Astrocyte (in vitro differentiated cells and primary cell): ENCODE data around the gene ETV7. TPM values are rescaled to one million over a fixed set of nuclear protein-coding genes. Genes with fewer than 3 reads are reported as not detected.

ENCODE experiments used
- DNase-seq: peaks from one replicate; pipeline ENCODE4 v3.0.0-alpha.2; 2010; ENCODE audit warnings: low read depth
- FAIRE-seq: peaks from 2 replicates; lab custom pipeline; 2011; peaks lifted over from hg19 to GRCh38; lab: Jason Lieb, UNC
- H2AFZ ChIP-seq: 2 replicates; pipeline ENCODE4 v1.6.0; 2012; ENCODE audit warnings: low read depth, low read length, inconsistent platforms
- H3K27ac ChIP-seq: 2 replicates; pipeline ENCODE4 v1.5.1; 2011; ENCODE audit warnings: low read depth, low read length, inconsistent platforms
- H3K27me3 ChIP-seq: 2 replicates; pipeline ENCODE4 v1.6.0; 2011; ENCODE audit warnings: low read length, inconsistent platforms; ENCODE audit not compliant: insufficient read depth
- H3K36me3 ChIP-seq: 2 replicates; pipeline ENCODE4 v1.5.1; 2011; ENCODE audit warnings: low read length, inconsistent platforms; ENCODE audit not compliant: insufficient read depth
- H3K4me1 ChIP-seq: 2 replicates; pipeline ENCODE4 v1.5.1; 2011; ENCODE audit warnings: low read length, inconsistent platforms; ENCODE audit not compliant: insufficient read depth
- H3K4me2 ChIP-seq: 2 replicates; pipeline ENCODE4 v1.6.0; 2012; ENCODE audit warnings: low read length, inconsistent platforms
- H3K4me3 ChIP-seq: 2 replicates; pipeline ENCODE4 v1.5.1; 2011; ENCODE audit warnings: low read depth, mild to moderate bottlenecking, low read length, inconsistent platforms; ENCODE audit not compliant: insufficient read depth
- H3K79me2 ChIP-seq: 2 replicates; pipeline ENCODE4 v1.6.0; 2012; ENCODE audit warnings: mild to moderate bottlenecking, low read length, inconsistent platforms; ENCODE audit not compliant: insufficient read depth
- H3K9ac ChIP-seq: 2 replicates; pipeline ENCODE4 v1.6.0; 2012; ENCODE audit warnings: mild to moderate bottlenecking, low read length, inconsistent platforms
- H3K9me3 ChIP-seq: 2 replicates; pipeline ENCODE4 v1.5.1; 2012; ENCODE audit warnings: low read depth, mild to moderate bottlenecking, low read length, inconsistent platforms; ENCODE audit not compliant: insufficient read depth
- H4K20me1 ChIP-seq: 2 replicates; pipeline ENCODE4 v1.6.0; 2012; ENCODE audit warnings: low read length, inconsistent platforms; ENCODE audit not compliant: insufficient read depth
- H3K27ac Mint-ChIP-seq: one replicate; pipeline ENCODE4 v1.8.0; 2021; ENCODE audit warnings: mild to moderate bottlenecking, mixed read lengths; ENCODE audit not compliant: unreplicated experiment
- H3K27me3 Mint-ChIP-seq: one replicate; pipeline ENCODE4 v1.8.0; 2021; ENCODE audit warnings: low read depth, mixed read lengths; ENCODE audit not compliant: unreplicated experiment
- H3K36me3 Mint-ChIP-seq: one replicate; pipeline ENCODE4 v1.8.0; 2021; ENCODE audit warnings: low read depth, mixed read lengths; ENCODE audit not compliant: unreplicated experiment
- H3K4me1 Mint-ChIP-seq: one replicate; pipeline ENCODE4 v1.8.0; 2021; ENCODE audit warnings: low read depth, mixed read lengths; ENCODE audit not compliant: unreplicated experiment
- H3K4me3 Mint-ChIP-seq: one replicate; pipeline ENCODE4 v1.8.0; 2021; ENCODE audit warnings: mild to moderate bottlenecking, moderate library complexity, mixed read lengths; ENCODE audit not compliant: unreplicated experiment
- H3K9me3 Mint-ChIP-seq: one replicate; pipeline ENCODE4 v1.8.0; 2021; ENCODE audit warnings: mild to moderate bottlenecking, mixed read lengths; ENCODE audit not compliant: unreplicated experiment
- CTCF ChIP-seq: IDR thresholded peaks from 2 replicates; pipeline ENCODE4 v1.5.1; 2011; ENCODE audit warnings: low read depth, mild to moderate bottlenecking, inconsistent platforms, low read length, moderate library complexity; ENCODE audit not compliant: insufficient read depth
- EZH2 ChIP-seq: IDR thresholded peaks from 2 replicates; pipeline ENCODE4 v1.6.1; 2012; ENCODE audit warnings: mild to moderate bottlenecking, low read length, inconsistent platforms; ENCODE audit not compliant: insufficient read depth
- total RNA-seq: library from RNA; stranded (reverse); gene quantifications from 2 replicates; pipeline ENCODE4 v1.2.1, GENCODE V29; 2021

The ETV7 gene
- total RNA-seq, 1 donor from 2014 or later, result 2.4 TPM

GRCh38 chr6:36404164-36404563, 16.7 kb upstream of the ETV7 start:
- DNase-seq (no peak), FAIRE-seq (no peak)
- H3K4me2 ChIP-seq, result no peak overlapping the region
- Mint-ChIP-seq H3K9me3 (peaks cover 4% of the 10 kb centered on the region), H3K4me1 (peaks cover 5% of the 10 kb centered on the region), H3K27me3 (peaks cover 10% of the 10 kb centered on the region), H3K4me3 (no peak overlapping the region), H3K36me3 (no peaks in the 10 kb centered on the region), H3K27ac (no peak overlapping the region)
- H3K4me3 ChIP-seq, result no peak overlapping the region
- H3K79me2 ChIP-seq, result no peaks in the 10 kb centered on the region
- H3K9ac ChIP-seq, result no peak overlapping the region
- H3K27ac ChIP-seq, result no peak overlapping the region
- H3K9me3 ChIP-seq, result no peaks in the 10 kb centered on the region
- TF ChIP-seq EZH2 (no peak), CTCF (no peak)
- H3K36me3 ChIP-seq, result no peaks in the 10 kb centered on the region
- no peaks in the 10 kb centered on the region for H4K20me1 ChIP-seq
- H3K4me1 ChIP-seq, result no peaks in the 10 kb centered on the region
- no peaks in the 10 kb centered on the region for H3K27me3 ChIP-seq
- H2AFZ ChIP-seq, result no peak overlapping the region

DNA sequence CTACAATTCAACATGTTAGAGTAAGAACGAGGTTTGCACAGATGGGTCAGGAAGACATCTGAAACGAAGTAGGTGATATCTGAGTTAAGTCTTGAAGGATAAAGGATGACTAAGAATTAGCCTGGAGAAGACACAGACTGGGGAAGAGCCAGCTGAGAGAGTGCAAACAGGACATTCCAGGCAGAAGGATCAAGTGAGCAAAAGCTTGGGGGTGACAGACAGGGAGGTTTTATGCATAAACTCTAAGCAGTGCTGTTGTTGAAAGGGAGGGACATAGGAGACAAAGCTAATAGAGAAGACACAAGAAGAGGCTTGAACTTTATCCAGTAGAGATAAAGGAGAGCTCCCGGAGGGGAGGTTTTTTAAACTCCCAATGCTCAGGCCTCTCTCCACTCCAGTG, 15.0 kb upstream of the ETV7 start:
- Histone ChIP-seq H2AFZ (no peak overlapping the region), H3K27ac (no peak overlapping the region), H3K9ac (no peak overlapping the region), H3K4me2 (no peak overlapping the region), H3K27me3 (no peaks in the 10 kb centered on the region), H3K36me3 (no peaks in the 10 kb centered on the region), H4K20me1 (no peaks in the 10 kb centered on the region), H3K79me2 (no peaks in the 10 kb centered on the region), H3K4me3 (no peak overlapping the region), H3K4me1 (no peaks in the 10 kb centered on the region), H3K9me3 (no peaks in the 10 kb centered on the region)
- peaks cover 4% of the 10 kb centered on the region for H3K9me3 Mint-ChIP-seq
- no peaks in the 10 kb centered on the region for H3K36me3 Mint-ChIP-seq
- H3K27ac Mint-ChIP-seq, result no peak overlapping the region
- H3K4me3 Mint-ChIP-seq, result no peak overlapping the region
- FAIRE-seq, result no peak
- no peak for DNase-seq
- H3K27me3 Mint-ChIP-seq, result peaks cover 8% of the 10 kb centered on the region
- H3K4me1 Mint-ChIP-seq, result peaks cover 5% of the 10 kb centered on the region
- no peak for TF ChIP-seq EZH2
- TF ChIP-seq CTCF, result no peak

DNA sequence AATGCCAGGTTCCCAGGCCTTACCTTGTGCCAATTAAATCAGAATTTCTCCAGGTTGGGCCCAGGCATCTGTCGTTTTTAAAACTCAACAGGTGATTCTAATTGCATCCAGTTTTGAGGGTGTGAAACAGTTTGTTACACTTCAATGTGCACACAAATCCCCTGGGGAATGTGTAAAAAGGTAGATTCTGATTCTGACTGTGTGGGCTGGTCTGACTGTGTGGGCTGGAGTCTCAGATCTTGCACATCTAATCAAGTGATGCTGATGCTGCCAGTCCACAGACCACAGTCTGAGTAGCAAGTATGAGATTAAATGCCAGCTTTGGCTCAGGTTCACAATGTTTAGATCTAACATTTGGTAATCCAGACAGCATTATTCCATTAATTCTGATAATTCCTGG, 12.5 kb upstream of the ETV7 start:
- Histone ChIP-seq H3K4me1 (no peaks in the 10 kb centered on the region), H3K36me3 (no peaks in the 10 kb centered on the region), H3K27ac (no peak overlapping the region), H4K20me1 (no peaks in the 10 kb centered on the region), H3K79me2 (no peaks in the 10 kb centered on the region), H3K27me3 (no peaks in the 10 kb centered on the region), H3K9me3 (no peaks in the 10 kb centered on the region), H2AFZ (no peak overlapping the region), H3K9ac (no peak overlapping the region), H3K4me2 (no peak overlapping the region), H3K4me3 (no peak overlapping the region)
- Mint-ChIP-seq H3K27me3 (no peaks in the 10 kb centered on the region), H3K9me3 (peaks cover 4% of the 10 kb centered on the region), H3K4me3 (no peak overlapping the region), H3K4me1 (peaks cover 5% of the 10 kb centered on the region), H3K27ac (no peak overlapping the region), H3K36me3 (no peaks in the 10 kb centered on the region)
- FAIRE-seq, result no peak
- TF ChIP-seq CTCF, result no peak
- TF ChIP-seq EZH2, result no peak
- DNase-seq, result no peak
